ENCODE measurements around the gene CD47.

Gene CD47

DNA sequence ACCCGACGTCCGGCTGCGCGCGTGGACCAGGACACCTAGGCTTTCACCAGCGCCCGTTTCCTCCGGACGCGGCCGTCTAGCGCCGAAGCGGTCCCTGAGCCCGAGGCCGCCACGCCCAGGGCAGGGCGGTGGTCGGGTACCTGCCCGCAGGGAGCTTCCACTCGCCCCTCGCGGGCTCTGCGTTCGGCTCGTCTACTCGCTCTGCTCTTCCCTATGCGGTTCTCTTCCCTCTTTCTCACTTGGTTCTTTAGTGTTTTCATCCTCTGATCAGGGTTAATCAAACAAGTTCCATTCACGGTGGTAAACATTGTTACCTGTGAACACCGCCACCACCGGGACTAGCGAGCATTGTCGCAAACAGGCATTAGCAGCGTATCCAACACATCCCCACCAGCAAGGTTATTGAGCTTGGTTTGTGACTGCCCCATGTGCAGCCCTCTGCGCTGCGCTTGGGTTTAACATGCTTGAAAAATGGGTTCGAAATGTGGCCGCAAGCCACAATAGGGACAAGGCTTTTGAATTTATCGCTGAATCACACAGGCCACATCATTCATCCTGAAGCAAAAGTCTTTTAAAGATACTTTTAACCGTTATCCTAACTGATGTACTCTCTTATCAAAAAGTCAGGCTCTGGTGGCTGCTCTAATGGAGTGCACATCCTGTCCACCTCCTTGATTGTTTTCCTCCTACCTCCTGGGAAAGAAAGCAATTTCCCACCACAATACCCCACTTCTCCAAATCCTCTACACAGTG is 843 bp upstream of the CD47 start:
- DNase-seq (ENCODE audit: low read depth in 2 of 2): no peak

DNA sequence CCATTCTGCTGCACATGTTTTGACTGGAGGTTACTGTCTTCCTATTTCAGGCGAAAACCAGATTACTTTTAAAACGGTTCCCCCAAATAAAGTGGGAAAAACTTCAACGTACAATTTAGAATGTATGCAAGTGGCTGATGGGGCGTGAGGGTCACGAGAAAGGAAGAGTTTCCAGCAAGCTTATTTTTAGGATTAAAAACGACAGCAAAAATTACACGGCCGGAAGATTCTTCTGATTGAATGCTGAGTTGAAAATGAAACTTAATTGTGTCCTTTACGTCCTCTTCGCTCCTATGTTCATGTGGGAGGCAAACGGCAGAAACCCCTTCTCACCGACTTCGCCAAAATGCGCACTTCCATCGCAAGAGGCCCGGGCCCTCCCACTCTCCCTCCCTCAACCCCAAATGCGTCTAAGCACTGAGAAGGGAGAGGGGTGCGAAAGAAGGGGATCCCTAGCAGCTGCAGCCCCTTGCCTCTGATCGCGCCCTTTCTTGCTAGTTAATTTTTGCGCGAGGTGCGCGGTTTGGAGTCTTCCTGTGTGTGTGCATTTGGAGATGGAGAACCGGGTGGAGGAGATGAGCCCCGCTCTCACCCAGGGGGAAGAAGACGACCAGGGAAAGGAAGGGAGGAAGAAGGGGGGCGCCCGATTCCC is 656 bp downstream of the CD47 start:
- peak in 1 of 2 donors; percentile 49 for DNase-seq (ENCODE audit: low read depth in 2 of 2)

DNA sequence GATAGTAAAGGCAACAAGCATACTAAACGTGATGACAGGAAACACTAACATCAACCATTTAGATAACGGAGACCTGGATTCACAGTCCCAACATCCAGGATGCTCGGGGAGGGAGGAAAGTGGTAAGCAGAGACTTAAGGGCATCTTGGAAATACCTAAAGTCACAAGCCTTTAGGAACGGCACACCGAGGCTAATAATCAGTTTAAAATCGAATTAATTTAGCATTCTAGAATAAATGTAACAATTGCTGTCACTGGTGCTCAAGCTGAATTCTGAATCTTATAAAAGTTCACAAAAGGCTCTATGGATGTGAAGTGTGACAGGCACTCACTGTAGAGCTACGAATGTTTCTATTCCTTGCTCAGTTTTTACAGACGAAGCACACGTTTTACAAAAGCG is 1.3 kb downstream of the CD47 start:
- DNase-seq (ENCODE audit: low read depth in 2 of 2): no peak

DNA sequence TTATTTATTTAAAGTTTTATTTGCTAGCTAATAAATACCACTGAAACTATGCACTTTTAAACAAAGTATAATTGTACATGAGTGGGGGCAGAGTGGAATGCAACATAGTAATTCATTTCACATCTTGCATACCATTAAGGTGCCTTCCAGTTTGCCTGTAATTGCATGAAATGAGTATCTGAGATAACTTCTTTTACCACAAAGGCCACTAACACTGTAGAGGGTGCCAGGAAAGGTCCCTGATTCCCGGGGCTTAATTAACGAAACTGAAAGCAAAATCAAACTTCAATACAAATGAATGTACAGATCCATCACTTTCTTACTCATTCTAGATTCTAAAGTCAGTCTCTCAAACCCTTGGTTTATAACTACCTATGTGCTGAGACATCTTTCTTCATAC is 2.1 kb downstream of the CD47 start:
- DNase-seq (ENCODE audit: low read depth in 2 of 2): peak in 1 of 2 donors; percentile 24

DNA sequence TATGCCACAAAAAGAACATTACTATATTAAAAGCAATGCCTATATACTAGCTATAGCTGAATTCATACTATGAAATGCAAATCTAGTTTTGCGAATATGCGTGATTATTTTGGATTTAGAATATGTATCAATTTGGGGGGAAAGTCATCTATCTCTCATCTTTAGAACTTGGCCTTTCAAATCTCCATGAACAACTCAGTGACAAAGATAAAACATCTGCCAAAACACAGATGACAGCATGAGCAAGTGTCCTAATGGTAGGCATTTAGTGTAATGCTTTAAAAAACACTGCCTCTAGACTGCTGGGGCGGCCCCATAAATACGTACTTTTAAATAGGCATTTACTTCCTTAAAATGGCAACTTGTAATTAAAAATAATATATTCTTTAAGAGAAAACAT is 2.7 kb downstream of the CD47 start:
- no peak for DNase-seq (ENCODE audit: low read depth in 2 of 2)

DNA sequence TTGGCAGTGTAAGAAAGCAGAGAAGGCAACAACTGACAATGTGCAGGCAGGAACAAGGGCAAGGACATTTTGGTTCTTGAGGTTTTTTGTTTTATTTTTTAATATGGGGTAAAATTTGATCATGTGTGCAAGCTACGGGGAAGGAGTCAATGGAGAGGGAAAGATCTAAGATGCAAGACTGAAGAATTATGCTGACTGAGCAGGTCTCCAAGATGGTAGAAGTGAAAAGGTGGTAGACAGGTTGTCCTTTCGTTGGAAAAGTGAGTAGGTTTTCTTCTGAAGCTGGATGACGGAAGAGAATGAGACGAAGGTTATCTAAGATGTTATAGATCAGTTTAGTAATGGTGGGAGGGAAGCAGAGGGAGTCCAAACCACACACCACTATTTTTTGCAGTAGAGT is 4.2 kb downstream of the CD47 start:
- DNase-seq (ENCODE audit: low read depth in 2 of 2): no peak

DNA sequence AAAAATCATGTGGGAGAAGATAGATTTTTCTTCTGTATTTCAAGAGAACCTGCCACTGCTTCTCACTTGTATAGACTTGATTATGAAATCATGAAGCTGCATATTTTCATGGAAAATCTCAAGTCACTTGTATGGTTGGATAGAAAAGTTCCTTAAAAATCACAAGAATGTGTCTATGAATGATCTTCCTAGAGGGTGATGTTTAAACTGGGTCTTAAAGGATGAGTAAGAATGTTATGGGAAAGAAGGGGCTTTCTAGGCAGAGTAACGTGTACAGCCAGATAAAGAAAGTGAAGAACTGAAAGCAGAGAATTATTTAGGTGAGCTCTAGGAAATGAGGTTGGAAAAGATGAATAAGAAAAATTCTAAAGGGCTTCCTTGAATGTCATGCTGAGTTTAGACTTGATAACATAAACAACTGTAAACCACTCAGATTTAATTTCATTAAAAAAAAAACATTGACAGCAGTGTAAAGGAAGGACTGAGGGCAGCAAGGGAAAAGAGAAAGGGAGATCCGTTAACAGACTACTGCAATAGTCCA is 5.0 kb downstream of the CD47 start:
- DNase-seq (ENCODE audit: low read depth in 2 of 2): no peak

DNA sequence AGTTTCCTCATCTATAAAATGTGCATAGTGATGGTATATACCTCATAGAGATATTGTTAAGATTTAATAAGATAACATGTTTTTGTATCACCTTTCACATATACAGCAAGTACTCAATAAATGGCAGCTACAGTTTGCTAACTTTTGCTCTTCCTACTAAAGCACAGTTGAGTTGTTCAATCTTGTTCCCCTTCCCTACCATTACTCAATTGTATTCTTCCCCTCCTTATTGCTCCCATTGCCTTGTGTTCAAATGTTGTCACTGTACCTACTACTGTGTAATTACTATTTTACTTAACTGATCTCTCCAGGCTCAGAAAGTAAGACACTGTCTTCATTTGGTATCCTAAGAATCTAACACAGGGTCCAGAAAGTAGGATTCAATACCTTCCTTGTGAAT is 5.5 kb downstream of the CD47 start:
- DNase-seq (ENCODE audit: low read depth in 2 of 2): no peak

DNA sequence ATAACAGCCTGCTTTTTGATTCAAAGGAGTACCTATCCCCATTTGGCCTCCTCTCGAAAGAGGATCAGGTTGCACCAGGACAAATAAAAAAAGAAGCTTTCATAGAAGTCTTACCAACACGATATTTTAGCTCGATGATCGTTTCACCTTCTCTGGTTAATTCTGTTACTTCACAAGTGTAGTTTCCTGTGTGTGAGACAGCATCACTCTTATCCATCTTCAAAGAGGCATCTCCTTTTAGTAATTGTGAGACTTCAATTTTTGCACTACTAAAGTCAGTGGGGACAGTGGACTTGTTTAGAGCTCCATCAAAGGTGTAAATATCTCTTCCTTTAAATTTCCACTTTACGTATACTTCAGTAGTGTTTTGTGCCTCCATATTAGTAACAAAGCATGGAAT is 11.0 kb downstream of the CD47 start:
- no peak for DNase-seq (ENCODE audit: low read depth in 2 of 2)

DNA sequence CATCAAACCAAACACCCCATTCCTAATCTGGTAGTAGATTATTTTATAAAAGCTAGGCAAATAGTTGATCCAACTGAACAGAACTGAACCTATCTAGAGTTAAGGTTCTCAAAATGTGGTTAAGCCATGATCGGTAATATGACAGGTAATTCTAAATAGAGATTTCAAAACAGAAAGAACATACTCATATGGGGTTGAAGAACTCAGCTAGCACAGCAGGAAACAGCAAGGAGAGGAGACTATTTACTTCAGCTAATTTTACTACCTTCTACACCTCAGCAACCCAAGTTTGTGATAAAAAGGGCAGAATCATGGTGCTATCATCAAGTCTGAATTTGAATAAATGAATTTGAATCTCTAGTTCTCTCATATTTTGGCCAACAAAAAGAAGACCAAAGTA is 11.8 kb downstream of the CD47 start:
- no peak for DNase-seq (ENCODE audit: low read depth in 2 of 2)

DNA sequence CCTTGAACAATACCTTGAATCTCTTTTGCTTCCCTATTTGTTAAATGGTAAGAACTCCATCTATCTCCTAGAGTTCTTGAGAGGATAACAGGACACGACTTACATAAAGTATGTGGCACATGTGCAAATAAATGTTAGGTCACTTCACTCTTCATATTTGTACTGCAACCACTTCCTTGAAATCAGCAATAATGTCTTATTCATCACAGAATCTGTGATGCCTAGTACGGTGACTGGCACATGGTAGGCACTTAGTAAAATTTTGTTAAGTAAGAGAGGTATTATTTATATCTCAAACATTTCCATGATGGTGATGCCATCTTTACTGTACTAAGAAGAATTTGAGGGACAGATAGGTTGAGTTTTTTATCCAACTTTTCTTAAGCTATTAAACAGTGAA is 14.3 kb downstream of the CD47 start:
- DNase-seq (ENCODE audit: low read depth in 2 of 2): no peak

DNA sequence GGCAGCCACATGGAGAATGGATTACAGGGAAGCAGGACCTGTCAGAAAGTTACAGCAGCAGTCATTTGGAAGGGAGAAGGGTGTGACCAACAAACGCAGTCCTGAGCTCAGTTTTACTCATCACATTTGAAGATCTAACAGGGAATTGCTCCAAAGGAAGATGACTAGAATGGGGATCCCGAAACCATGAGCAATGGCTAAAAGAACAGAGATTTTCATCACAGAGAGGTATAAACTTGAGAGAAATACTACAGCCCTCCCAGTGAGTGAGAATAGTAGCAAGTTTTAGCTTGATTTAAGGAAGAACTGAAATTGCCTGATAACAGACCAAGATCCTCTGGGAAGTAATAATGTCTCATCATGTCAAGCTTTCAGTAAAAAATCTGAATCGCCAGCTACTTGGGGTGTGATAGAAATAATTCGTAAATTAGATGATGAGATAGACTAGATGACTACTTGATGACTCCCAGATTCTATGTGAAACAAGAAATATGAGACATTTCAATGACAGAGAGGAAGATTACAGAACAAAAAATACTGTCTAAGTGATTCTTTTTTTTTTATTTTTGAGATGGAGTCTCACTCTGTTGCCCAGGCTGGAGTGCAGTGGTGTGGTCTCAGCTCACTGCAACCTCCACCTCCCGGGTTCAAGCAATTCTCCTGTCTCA is 16.9 kb downstream of the CD47 start:
- no peak for DNase-seq (ENCODE audit: low read depth in 2 of 2)

DNA sequence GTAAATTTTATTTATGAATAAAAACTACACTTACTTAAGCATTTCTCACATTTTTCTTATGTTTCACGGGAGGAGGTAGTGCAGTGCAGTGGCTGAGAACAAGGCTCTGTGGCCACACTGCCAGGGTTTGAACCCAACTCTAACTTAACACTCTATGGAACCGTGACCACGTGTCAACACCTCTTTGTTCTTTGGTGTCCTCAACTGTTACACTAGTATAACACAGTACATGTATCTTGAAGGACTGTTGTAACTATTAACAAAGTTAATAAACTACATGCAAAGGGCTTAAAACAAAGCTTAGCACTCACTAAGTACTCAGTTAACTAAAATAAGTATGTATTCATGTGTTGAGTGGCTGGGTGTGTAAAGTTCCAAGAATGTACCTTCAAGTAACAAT is 19.5 kb downstream of the CD47 start:
- DNase-seq (ENCODE audit: low read depth in 2 of 2): no peak

DNA sequence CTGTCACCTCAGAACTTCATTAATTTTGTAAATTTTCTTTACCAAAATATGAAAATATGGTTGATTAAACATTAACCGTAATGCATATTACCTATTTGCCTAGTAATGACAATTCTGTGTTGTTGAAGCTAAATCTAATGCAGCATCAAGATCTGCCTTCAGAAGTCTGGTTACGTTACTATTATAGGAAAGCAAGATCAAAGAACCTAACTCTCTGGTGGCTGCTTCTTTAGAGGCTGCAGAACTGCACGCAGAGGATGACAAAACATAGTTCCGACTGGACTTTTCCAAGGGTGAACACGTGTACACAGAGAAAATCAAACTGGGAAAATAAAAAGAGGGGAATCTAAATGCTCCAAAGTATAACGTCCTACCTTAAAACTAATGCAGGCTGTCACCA is 20.5 kb downstream of the CD47 start:
- no peak for DNase-seq (ENCODE audit: low read depth in 2 of 2)

DNA sequence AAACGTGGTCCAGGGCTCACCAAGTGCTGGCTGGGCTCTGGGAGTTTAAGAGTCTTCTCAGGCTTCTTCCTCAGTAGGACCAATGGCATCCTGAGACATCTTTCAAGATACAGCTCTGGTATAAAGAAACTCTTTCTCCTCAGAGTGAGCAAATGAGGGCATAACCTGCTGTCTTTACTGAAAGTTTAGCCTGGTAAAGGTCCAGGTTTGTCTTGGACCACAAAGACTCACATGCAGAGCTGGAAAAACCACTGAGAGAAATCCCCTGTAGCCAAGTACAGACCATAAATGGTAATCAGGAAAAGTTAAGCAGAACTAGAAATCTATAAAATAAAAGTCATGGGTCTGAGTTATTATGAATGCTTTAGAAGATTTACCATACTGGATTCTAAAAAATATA is 23.1 kb downstream of the CD47 start:
- no peak for DNase-seq (ENCODE audit: low read depth in 2 of 2)

DNA sequence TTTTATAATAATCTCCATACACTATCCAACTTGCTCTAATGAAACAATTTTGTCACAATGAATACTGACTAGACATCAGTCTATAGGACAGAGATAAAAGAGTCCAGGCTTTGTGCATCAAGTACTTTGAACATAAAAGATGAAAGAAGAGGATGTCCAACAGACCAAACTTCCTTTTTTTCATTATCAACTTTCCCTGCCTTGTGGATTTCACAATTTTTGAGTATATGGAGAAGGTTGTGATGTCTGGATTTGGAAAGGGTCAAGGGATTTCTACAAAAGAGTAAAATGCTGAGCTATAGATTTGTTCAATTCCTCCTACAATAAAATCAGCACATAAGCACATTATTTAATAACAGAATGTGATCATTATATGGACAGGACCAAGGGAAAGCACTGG is 25.7 kb downstream of the CD47 start:
- no peak for DNase-seq (ENCODE audit: low read depth in 2 of 2)

DNA sequence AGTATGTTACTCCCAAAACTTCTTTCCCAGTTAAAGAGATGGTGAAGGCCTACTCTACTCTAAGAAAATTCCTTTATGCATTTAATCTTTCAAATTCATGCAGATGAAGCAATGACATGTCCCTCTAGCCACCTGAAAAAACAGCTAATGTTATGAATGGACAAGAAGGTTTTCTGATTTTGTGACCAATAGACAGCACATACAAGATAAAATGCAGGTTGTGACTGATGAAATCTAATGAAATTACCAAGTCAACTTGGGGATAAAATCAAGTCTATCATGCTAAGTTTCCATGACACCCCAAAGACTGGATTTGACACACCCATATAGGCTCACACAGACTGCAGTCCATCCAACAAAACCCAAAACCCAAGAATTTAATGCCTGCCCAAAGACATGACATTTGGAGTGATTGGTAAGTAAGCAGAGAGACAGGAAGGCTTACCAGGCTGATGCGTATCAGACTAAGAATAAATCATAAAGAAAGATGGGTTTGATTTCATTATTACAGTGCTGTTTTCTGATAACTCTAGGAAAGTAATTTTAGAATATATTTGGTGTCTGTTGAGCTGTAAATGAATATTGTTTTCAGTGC is 26.4 kb downstream of the CD47 start:
- no peak for DNase-seq (ENCODE audit: low read depth in 2 of 2)

DNA sequence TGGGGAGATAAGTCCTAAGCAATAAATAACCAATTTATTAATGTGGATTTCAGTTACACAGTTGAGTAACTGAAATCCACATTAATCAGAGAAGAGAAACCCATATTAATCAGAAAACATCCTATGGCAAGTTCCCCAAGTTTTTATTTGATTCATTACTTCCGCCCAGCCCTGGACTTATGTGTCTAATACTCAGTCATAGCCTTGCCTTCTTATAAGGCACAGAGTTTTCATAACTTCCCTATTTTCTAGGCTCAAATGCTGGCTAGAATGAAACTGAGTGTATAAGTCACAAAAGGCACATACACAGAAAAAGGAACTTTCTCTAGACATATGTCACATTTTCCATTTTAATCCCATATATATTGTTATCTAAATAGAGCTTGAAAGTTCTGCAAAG is 28.8 kb downstream of the CD47 start:
- DNase-seq (ENCODE audit: low read depth in 2 of 2): no peak

DNA sequence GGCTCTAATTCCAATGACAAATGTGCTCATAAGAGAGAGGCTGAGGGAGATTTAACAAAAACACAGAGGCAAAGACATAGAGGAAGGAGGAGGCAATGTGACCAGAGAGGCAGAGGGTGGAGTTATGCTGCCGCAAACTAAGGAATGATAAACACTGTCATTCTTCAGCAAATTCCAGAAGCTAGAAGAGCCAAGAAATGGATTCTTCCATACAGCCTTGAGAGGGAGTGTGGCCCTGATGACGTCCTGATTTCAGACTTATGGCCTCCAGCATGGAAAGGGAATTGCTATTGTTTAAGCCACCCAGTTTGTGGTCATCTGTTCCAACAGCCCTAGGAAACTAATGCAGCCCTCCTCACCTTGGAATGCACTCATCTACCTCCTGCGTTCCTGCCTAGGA is 30.5 kb downstream of the CD47 start:
- DNase-seq (ENCODE audit: low read depth in 2 of 2): no peak

DNA sequence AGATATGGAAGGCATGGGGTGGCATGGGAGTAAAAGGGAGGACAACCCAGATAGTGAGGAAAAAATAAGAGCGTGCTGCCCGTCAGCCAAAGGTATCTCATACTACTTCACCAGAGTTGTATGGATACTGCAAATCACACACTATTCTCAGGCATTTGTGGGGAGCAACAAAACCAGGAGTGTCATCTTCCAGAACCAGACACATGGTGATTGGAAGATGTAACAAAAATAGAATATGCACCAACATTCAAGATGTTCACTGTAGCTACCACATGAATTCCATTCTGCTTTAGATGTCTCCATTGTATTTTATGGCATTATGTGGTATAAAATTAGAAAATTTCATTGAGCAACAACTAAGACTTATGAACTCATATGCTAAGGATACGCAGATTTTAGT is 34.9 kb downstream of the CD47 start:
- no peak for DNase-seq (ENCODE audit: low read depth in 2 of 2)

DNA sequence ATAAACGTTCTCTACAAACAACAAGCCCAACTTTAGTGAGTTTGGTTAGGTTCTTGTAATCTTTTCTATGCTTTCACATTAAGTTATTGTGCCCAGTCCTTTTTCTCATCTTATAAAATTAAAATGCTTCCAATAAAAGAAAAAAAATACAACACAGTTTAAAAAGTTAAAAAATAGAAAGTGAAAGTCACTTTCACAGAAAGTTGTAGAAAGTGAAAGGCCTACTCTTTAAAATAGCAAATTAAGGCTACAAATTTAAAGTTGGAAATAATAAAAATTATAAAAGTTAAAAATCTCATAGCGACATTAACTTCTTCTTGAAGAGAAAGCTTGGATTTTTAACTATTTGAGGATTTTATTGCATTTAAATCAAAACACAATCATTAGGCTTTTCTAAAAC is 35.9 kb downstream of the CD47 start:
- no peak for DNase-seq (ENCODE audit: low read depth in 2 of 2)

DNA sequence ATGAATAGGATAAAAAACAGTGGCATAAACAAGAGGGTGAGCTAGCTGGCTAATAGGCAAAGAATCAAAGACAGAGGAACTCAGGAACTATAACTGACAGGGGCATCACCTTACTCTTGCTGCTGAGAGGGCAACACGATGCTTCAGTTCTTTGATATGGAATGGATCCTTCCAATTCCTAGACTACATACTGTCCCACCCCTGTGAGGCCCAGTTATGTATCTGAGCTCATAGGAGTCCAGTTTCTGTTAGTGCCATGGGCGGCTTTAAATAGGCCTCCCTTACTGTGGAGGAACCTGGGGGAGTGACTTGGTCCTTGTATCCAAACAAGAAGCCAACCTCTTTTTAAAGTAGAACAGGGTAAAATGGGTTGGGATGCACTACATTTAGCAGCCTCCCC is 37.3 kb downstream of the CD47 start:
- no peak for DNase-seq (ENCODE audit: low read depth in 2 of 2)

DNA sequence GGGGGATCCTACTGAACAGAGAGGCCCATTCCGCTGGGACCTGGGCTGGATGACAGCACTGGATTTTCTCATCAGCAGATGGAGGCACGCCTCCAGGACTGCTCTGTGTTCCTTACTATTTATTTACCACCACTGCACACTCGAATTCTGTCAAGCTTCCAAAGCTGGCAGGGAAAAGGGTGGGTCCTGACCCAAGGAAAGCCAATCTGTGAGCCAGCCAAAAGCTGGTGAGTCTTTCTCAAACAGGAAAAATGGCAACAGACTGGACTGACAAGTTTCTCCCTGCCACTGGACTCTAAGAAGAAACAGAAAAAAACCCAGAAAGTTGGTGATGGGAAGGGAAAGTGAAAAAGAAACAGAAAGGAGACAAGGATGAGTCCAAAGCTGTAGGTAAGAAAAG is 37.8 kb downstream of the CD47 start:
- no peak for DNase-seq (ENCODE audit: low read depth in 2 of 2)
